Neural progenitor cell (in vitro differentiated cells): ENCODE results near the gene PLPP6.

Experiments used
- CTCF ChIP-seq: fragments of 200-600 bp; sonication (generic); IDR thresholded peaks from 2 replicates; pipeline ENCODE4 v1.5.1; 2017; ENCODE audit warnings: antibody characterized with exemption, mild to moderate bottlenecking
- EZH2phosphoT487 ChIP-seq: fragments of 200-600 bp; sonication (generic); IDR thresholded peaks from 2 replicates; pipeline ENCODE4 v1.6.1; 2017; ENCODE audit warnings: antibody characterized with exemption

- TF ChIP-seq CTCF (peak; percentile 67), EZH2phosphoT487 (no peak)
Measured at GRCh38 chr9:4640027-4640426, 22.1 kb upstream of the PLPP6 start.
